ENCODE data around the gene CHAT.
A peak's percentile ranks its signal among the peaks of the same experiment; 100 is the strongest.

DNA sequence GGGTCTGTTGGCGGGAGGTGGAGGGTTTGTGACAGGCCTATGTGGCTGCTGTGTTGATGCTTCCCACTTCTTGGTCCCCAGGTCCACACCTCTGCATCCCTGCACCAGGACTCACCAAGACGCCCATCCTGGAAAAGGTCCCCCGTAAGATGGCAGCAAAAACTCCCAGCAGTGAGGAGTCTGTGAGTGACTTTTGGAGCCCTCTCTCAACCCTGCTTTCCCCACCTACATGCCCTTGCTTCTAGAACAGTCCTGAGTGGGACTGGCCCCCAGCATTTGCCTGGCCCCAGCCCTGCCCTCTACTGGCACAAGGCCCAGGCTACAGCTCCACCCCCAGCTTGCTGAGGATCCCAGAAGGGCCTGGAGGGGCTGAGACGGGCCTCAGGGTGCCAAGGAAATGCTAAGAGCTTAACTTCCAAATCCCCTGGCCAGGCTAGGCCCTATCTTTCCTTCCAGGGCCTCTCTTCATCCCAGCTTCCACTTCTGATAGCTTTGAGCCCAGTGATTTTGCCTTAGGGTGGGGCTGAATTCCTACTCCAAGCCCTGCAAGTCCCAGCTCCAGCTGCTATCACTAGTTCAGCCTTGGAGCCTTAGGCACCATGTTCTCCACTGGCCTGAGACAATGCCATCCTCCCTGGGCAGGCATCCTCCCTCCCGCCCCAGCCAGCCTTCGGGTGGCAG is 2.7 kb downstream of the CHAT start:
- TF ChIP-seq, protein P1, sequence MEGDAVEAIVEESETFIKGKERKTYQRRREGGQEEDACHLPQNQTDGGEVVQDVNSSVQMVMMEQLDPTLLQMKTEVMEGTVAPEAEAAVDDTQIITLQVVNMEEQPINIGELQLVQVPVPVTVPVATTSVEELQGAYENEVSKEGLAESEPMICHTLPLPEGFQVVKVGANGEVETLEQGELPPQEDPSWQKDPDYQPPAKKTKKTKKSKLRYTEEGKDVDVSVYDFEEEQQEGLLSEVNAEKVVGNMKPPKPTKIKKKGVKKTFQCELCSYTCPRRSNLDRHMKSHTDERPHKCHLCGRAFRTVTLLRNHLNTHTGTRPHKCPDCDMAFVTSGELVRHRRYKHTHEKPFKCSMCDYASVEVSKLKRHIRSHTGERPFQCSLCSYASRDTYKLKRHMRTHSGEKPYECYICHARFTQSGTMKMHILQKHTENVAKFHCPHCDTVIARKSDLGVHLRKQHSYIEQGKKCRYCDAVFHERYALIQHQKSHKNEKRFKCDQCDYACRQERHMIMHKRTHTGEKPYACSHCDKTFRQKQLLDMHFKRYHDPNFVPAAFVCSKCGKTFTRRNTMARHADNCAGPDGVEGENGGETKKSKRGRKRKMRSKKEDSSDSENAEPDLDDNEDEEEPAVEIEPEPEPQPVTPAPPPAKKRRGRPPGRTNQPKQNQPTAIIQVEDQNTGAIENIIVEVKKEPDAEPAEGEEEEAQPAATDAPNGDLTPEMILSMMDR (IDR thresholded peaks at IDR 0.05; ENCODE audit: low read depth, low read length, poor library complexity, severe bottlenecking): peak; percentile 21
- TF ChIP-seq EZH2phosphoT487 (IDR thresholded peaks at IDR 0.05; ENCODE audit: borderline replicate concordance, low read length): no peak
